GM19238 (cell line): ENCODE results near the gene GNB1.
"Not testable (repeated sequence)": the region's sequence is repeated elsewhere in the genome, so short reads cannot be mapped to it uniquely, and the experiment has no call there.

Source experiments
- DNase-seq: peaks from one replicate; pipeline ENCODE4 v3.0.0; 2011; ENCODE audit warnings: low spot score; ENCODE audit not compliant: insufficient read length

GNB1 gene

DNA sequence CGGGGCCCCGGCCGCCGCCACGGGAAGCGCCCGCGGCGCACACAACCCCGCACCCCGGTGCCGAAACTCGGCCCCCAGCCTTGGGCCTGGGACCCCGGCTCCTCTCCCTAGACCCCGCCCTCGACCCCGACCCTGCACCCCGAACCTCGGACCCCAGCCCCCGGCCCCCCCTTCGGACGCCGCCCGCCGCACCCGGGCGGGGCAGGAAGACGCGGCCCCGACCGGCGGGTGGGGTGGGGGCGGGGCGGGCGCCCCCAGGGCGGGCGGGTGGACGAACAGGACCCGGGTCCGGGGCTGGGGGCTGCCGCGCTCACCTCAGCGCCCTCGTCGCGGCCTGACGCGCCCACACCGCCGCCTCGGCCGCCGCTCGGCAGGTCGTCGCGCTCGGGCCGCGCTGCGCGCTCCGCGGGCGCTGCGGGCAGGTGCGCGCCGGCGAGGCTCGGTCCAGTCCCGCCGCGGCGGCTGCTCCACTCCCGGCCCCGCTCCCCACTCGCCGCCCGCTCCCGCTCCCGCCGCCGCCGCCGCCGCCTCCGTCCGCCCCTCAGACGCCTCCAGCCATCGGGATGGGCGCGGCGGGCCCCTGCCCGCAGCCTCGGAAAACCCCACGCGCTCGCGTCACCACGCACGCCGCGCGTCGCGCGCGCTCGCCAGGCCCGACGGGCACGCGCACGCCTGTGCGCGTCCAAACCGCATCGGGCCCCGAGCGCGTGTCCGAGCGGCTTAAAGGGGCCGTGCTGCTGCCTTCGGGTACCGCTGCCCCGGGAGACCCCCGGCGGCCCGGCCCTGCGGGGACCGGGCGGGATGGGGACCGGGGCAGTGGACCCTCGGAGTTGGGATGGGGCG, at the start of gene GNB1:
Gene GNB1, minus strand, starts transcription at position 582 of the 843 bp plus-strand sequence. CDS start 65,634 bp downstream, outside the sequence.
- DNase-seq, result peak; percentile 96

- no peak for DNase-seq
These were observed 49.2 kb upstream of the GNB1 start for GRCh38 chr1:1940123-1940425.

GRCh38 chr1:1939296-1940122, 48.6 kb upstream of the GNB1 start:
- no peak for DNase-seq

DNA sequence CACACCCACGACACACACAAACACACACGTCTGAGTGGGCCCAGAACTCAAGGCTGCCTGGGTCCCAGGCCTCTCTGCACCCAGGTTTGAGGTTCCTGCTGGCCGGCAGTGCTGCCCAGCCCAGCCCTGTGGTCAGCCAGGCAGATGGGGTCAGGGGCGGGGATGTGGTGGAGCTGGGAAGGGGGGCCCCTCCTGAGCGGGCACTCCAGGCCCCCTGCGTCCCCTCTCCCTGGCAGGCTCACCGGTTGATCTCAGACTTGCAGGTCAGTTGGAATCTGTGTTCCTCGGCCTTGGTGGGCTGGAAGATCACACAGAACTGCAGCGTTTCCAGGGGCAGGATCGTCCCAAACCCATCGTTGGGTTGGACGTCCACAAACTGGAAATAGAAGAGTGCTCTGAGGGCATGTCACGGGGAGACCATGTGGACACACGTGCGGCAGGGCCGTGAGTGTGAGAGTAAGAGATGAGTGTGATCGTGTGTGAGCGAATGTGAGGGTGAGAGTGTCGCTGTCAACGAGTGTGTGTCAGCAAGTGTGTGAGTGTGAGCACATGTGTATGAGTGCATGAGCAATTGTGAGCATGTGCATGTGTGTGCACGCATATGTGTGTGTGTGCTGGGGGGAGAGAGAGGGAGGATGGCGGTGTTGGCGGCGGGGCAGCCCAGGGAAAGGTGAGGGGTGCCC, 47.9 kb upstream of the GNB1 start:
- no peak for DNase-seq

DNA sequence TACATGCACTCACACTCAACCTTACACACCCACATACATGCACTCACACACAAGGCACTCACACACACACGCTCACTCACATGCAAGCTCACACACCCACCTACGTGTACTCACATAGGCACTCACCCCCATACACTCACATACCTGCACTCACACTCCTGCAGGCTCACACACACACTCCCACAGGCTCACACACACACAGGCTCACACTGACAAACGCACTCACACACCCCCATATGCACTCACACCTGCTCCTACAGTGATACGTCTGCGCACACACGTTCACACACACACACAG, 47.3 kb upstream of the GNB1 start:
- DNase-seq, result no peak

- no peak for DNase-seq
These were observed 46.8 kb upstream of the GNB1 start for GRCh38 chr1:1937549-1938275.

- DNase-seq, result no peak
These were observed 46.2 kb upstream of the GNB1 start for GRCh38 chr1:1937061-1937460.

GRCh38 chr1:1934848-1935247, 44.0 kb upstream of the GNB1 start:
- DNase-seq, result not testable (repeated sequence)

- DNase-seq, result no peak
These were observed 39.0 kb upstream of the GNB1 start for GRCh38 chr1:1929639-1930545.

DNA sequence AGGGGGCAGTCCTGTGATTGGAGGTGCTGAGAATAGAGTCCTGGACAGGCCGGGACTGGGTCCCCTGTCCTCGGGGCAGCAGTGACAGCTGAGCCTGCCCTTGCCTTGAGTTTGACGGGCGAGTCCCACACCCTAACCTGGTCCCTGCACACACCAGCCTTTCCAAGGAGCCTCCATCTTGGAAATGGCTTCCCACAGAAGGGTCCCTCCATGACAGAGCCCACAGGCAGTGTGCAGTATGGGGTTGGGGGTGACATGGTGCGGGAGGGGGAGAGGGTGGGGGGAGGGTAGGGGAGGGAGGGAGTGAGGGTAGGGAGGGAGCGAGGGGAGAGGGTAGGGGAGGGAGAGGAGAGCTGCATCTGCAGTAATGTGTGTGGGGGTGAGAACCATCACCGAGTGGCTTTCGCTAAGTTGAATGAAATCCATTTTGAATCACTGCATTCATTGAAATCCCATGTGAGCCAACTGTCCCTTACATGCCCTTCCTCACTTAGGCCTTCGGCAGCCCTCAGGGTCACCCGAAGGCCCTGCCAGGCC, 38.3 kb upstream of the GNB1 start:
- no peak for DNase-seq

DNA sequence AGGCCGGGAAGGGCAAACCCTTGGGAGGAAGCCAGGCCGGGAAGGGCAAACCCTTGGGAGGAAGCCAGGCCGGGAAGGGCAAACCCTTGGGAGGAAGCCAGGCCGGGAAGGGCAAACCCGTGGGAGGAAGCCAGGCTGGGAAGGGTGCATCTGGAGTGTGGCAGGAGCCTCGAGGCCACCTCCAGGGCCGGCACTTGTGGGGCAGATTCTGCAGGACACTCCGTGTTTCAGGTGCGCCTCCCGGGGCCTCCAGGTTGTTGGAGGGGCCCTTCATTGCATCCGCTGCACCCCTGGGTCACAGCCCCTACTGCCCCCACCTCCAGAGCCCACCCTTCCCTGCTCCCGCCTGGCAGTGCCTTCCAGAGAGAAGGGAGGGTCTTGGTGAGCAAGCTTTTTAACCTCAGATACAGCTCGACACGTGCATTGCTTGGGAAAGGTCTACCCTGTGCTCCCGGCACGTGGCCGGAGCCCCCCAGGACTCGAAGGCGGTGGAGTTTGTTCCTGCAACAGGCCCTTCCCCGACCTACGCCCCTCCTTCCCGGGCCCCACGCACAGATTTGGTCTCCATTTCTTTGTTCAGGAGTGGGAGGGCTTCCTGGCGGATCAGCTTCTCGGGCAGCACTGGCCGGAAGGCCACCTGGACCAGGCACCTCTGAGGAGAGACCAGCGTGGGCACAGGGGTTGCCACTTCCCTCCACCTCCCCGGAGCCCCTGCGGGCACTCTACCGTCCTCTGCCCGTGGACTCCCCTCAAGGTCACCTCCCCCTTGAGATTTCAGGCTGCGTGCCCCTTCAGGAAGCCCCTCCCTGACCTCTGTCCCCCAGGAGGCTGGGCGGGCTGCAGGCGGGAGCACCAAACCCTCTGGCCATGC, 37.6 kb upstream of the GNB1 start:
- DNase-seq, result no peak

- DNase-seq, result no peak
These were observed 36.9 kb upstream of the GNB1 start for GRCh38 chr1:1927751-1928150.

DNA sequence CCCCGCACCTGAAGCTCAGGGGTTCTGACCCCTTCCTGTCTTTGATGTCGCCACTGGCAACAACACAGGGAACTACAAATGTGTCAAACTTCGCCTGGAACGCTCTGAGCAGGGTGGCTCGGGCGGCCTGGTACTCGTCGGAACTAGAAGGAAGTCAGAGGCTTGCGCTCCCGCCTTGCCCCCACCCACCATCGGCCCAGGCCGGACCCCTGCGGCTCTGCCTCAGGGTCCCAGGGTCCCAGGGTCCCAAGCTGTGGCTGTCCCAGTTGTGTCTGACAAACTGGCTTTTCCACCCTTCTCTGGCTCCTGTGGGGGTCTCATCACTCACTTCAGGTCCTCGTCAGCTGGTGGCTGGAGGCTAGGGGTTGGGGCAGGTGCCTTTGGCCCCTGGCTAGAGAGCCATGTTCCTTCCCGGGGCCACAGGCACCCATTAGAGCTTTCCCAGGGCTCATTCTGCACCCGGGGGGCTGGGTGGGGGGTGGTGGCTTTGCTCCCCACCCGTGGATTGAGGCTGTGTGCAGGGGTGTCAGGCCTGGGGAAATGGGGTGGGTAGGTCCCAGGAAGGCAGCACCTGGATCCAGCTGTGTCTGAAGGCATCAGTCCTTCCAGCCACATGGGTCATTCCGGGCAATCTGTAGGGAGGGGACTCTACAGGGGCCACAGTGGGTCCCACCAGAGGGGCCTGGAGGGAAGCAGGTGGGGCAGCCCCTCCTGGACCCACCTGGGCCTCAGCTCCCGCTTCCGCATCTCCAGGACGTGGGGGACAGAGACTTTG, 36.2 kb upstream of the GNB1 start:
- no peak for DNase-seq

DNA sequence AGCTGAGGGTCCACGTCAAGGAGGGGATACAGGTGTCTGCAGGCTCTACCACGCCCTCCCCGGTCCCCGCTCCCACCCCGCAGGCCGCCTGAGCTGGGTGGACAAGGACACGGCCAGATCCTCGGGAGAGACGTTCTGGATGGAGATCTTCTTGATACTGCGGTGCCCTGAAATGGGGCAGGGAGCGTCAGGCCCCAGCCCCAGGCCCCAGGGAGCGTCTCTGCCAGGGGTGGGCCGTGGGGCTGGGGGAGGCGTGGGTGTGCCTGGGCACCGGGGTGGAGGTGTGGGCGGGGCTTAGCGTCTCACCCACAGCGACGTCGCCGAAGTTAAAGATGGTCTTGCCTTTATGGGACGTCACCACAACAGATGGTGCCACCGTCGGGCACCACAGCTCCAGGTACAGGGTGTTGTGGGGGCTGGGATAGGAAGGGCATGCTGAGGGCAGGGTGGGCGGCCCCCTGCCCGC, 35.5 kb upstream of the GNB1 start:
- no peak for DNase-seq

GRCh38 chr1:1925437-1926345, 34.8 kb upstream of the GNB1 start:
- no peak for DNase-seq

GRCh38 chr1:1924849-1925248, 34.0 kb upstream of the GNB1 start:
- no peak for DNase-seq

DNA sequence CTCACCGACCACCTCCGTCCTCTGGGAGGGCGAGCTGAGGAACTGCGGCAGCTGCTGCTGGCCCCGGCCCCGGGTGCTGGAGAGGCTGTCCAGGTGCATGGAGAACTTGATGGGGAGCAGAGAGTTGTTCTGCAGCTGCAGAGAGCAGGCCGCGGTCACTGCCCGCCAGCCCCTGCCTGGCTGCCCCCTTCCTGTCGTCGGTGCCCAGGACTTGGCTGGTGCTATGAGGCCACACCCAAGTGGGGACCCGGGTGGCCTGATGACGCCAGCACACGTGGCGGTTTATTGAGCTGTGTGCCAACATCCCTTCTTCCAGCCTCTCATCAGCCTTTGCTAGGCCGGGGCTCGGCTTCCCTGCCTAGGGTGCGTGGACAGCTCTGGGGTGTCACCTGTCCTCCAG, 33.5 kb upstream of the GNB1 start:
- no peak for DNase-seq
